ENCODE data around the gene MYH15. TPM values are rescaled to one million over a fixed set of nuclear protein-coding genes. Genes with fewer than 3 reads are reported as not detected.

Gene MYH15
- total and polyA plus RNA-seq, 2 of the 8 experiments (the other 6 are each of a cell fraction or from before 2014, with no cell fraction given), result under 0.01 TPM; not detected in 1

- DNase-seq (ENCODE audit: low read depth in 1 of 2, low spot score in 2 of 2) (no peak), FAIRE-seq (no peak)
- H2BK12ac ChIP-seq (ENCODE audit: low read depth, low read length), result no peak overlapping the region
- H3K27me3 ChIP-seq (replicated peaks in 1 of 4; ENCODE audit: control insufficient read depth in 3 of 4, extremely low read depth in 1 of 4, insufficient read depth in 3 of 4, low read length in 3 of 4), result no peaks in the 10 kb centered on the region
- no peak overlapping the region for H2BK15ac ChIP-seq (ENCODE audit: low read length)
- H3K56ac ChIP-seq (replicated peaks; ENCODE audit: insufficient read length, low read depth, low read length), result no peak overlapping the region
- H3K18ac ChIP-seq (ENCODE audit: extremely low read depth, low read length), result no peak overlapping the region
- H4K91ac ChIP-seq (replicated peaks; ENCODE audit: insufficient read length, low read length), result no peak overlapping the region
- H2AK5ac ChIP-seq (ENCODE audit: low read depth, low read length), result no peak overlapping the region
- no peak overlapping the region for H2BK120ac ChIP-seq (replicated peaks; ENCODE audit: low read depth, low read length)
- no peak overlapping the region for H2BK20ac ChIP-seq (ENCODE audit: low read length)
- no peak overlapping the region for H3K9ac ChIP-seq (replicated peaks in 1 of 4; ENCODE audit: extremely low read depth in 1 of 4, low read depth in 3 of 4, low read length in 3 of 4)
- no peak overlapping the region for H3K4me3 ChIP-seq (ENCODE audit: extremely low read depth in 1 of 4, insufficient read depth in 2 of 4, low read depth in 3 of 4, low read length in 4 of 4)
- no peak overlapping the region for H2BK5ac ChIP-seq (ENCODE audit: low read depth, low read length)
- no peak for TF ChIP-seq JUN (IDR thresholded peaks at IDR 0.05; ENCODE audit: low read depth, low read length)
- TF ChIP-seq USF2 (IDR thresholded peaks at IDR 0.05; ENCODE audit: low read length), result no peak
- TF ChIP-seq POU5F1 (IDR thresholded peaks at IDR 0.05; ENCODE audit: low read depth, low read length), result no peak
- TF ChIP-seq CBX5 (IDR thresholded peaks at IDR 0.05; ENCODE audit: low read depth, low read length), result no peak
- H3K23ac ChIP-seq (ENCODE audit: insufficient read length), result no peak overlapping the region
- CTCF ChIA-PET (ENCODE audit: partially characterized antibody), result interaction anchor here (2.6 kb wide), 1 partner anchor 15 kb away, joined by 11 read pairs; no protein-coding TSS in a partner anchor
- no peak overlapping the region for H2AFZ ChIP-seq (ENCODE audit: low read length)
- H3K79me2 ChIP-seq (ENCODE audit: control insufficient read depth in 1 of 2, insufficient read depth in 2 of 2, low read length in 2 of 2), result no peaks in the 10 kb centered on the region
- H3K79me1 ChIP-seq (ENCODE audit: low read depth, low read length), result no peaks in the 10 kb centered on the region
- H3K4ac ChIP-seq (replicated peaks; ENCODE audit: insufficient read length, low read depth, low read length), result no peak overlapping the region
- peaks cover 0 to 2% of the 10 kb centered on the region in 2 experiments; a peak in 1 of 4 replicates for H3K9me3 ChIP-seq (ENCODE audit: insufficient read depth in 2 of 2, low read depth in 1 of 2, low read length in 1 of 2)
- H3K27ac ChIP-seq (ENCODE audit: low read depth, low read length), result no peak overlapping the region
- no peak overlapping the region for H3K4me2 ChIP-seq (ENCODE audit: insufficient read depth in 1 of 2, low read depth in 2 of 2, low read length in 2 of 2)
- no peak overlapping the region for H4K8ac ChIP-seq (ENCODE audit: extremely low read depth, insufficient read depth, low read length)
- no peaks in the 10 kb centered on the region for H3K23me2 ChIP-seq (ENCODE audit: low read depth, low read length)
- no peak overlapping the region for H4K5ac ChIP-seq (ENCODE audit: insufficient read length, low read depth, low read length)
- no peaks in the 10 kb centered on the region for H3K36me3 ChIP-seq (ENCODE audit: control insufficient read depth in 2 of 4, insufficient read depth in 4 of 4, low read length in 3 of 4)
- H3K4me1 ChIP-seq (replicated peaks in 1 of 4; ENCODE audit: control insufficient read depth in 3 of 4, insufficient read depth in 4 of 4, low read length in 3 of 4), result peaks cover 0 to under 1% (median 0%) of the 10 kb centered on the region in 4 experiments; a peak in 1 of 7 replicates
- WGBS, 2 experiments (ENCODE audit: extremely low coverage in 1 of 2, insufficient coverage in 1 of 2, insufficient read length in 1 of 2, insufficient replicate concordance in 2 of 2, low coverage in 1 of 2, low lambda C conversion rate in 2 of 2, missing lambda C conversion rate in 1 of 2), result 92% methylated on average over 6 of the region's 6 CpGs; no CpG with 5 or more reads in 1 of the 2 experiments
- H3K14ac ChIP-seq (ENCODE audit: insufficient read length), result no peak overlapping the region
- no peaks in the 10 kb centered on the region for H4K20me1 ChIP-seq (replicated peaks in 1 of 2; ENCODE audit: control insufficient read depth in 1 of 2, insufficient read depth in 2 of 2, low read length in 2 of 2)
- POLR2A ChIA-PET (ENCODE audit: partially characterized antibody), result no interaction called here
Measured at GRCh38 chr3:108412121-108412750, 98.2 kb downstream of the MYH15 start.
